DOHH2 (cell line): Measurements from ENCODE around the gene LSAMP.

Experiments
- H3F3A ChIP-seq: fragments of 200-600 bp; sonication (generic), shearing (Covaris generic); 2 replicates; pipeline ENCODE4 v1.6.0; 2016; ENCODE audit warnings: antibody characterized with exemption, mild to moderate bottlenecking; ENCODE audit not compliant: control insufficient read depth, insufficient read depth
- H3K27ac ChIP-seq: fragments of 200-600 bp; sonication (generic); 2 replicates; pipeline ENCODE4 v1.5.1; 2014; ENCODE audit warnings: low read depth, mild to moderate bottlenecking, low read length, moderate library complexity
- H3K27me3 ChIP-seq: fragments of 200-600 bp; sonication (generic); 2 replicates; pipeline ENCODE4 v1.6.1; 2014; ENCODE audit warnings: mild to moderate bottlenecking, low read length, mixed read lengths; ENCODE audit not compliant: control insufficient read depth
- H3K36me3 ChIP-seq: fragments of 200-600 bp; sonication (generic); 2 replicates; pipeline ENCODE4 v1.6.1; 2014; ENCODE audit warnings: mild to moderate bottlenecking, low read length, moderate library complexity, mixed read lengths; ENCODE audit not compliant: control insufficient read depth
- H3K4me1 ChIP-seq: fragments of 200-600 bp; sonication (generic); 2 replicates; pipeline ENCODE4 v1.6.1; 2014; ENCODE audit warnings: mild to moderate bottlenecking, low read length, mixed read lengths; ENCODE audit not compliant: control insufficient read depth
- H3K4me2 ChIP-seq: fragments of 200-600 bp; sonication (generic); 2 replicates; pipeline ENCODE4 v1.6.0; 2014; ENCODE audit warnings: mild to moderate bottlenecking, low read length, moderate library complexity
- H3K4me3 ChIP-seq: fragments of 200-600 bp; sonication (generic); 2 replicates; pipeline ENCODE4 v1.5.1; 2014; ENCODE audit warnings: mild to moderate bottlenecking, low read length, mixed read lengths
- H3K79me2 ChIP-seq: fragments of 200-600 bp; sonication (generic); 2 replicates; pipeline ENCODE4 v1.6.1; 2014; ENCODE audit warnings: mild to moderate bottlenecking, low read length, mixed read lengths; ENCODE audit not compliant: control insufficient read depth
- H3K9me2 ChIP-seq: fragments of 200-600 bp; sonication (generic); replicated peaks from 2 replicates; pipeline ENCODE4 v1.6.1; 2014; ENCODE audit warnings: mild to moderate bottlenecking, low read length, mixed read lengths; ENCODE audit not compliant: control insufficient read depth
- H3K9me3 ChIP-seq: fragments of 200-600 bp; sonication (generic); 2 replicates; pipeline ENCODE4 v1.6.1; 2014; ENCODE audit warnings: antibody characterized with exemption, low read length, mixed read lengths; ENCODE audit not compliant: control insufficient read depth, insufficient read depth
- H4K20me1 ChIP-seq: fragments of 200-600 bp; sonication (generic); 2 replicates; pipeline ENCODE4 v1.6.0; 2014; ENCODE audit warnings: low read depth, mild to moderate bottlenecking, antibody characterized with exemption, low read length, moderate library complexity; ENCODE audit not compliant: control insufficient read depth, insufficient read depth
- CTCF ChIP-seq: fragments of 200-600 bp; sonication (generic); IDR thresholded peaks from one replicate; pipeline ENCODE4 v1.5.1; 2014; ENCODE audit warnings: antibody characterized with exemption, mild to moderate bottlenecking, low read depth, low read length; ENCODE audit not compliant: poor library complexity, severe bottlenecking
- EZH2phosphoT487 ChIP-seq: fragments of 200-600 bp; sonication (generic); IDR thresholded peaks from 2 replicates; pipeline ENCODE4 v1.6.1; 2017; ENCODE audit warnings: borderline replicate concordance, mild to moderate bottlenecking, antibody characterized with exemption, low read length, moderate library complexity, mixed read lengths

The LSAMP gene

GRCh38 chr3:116386168-116386567, 59.1 kb downstream of the LSAMP start:
- H3F3A ChIP-seq: no peaks in the 10 kb centered on the region
- no peaks in the 10 kb centered on the region for H3K9me2 ChIP-seq
- H3K4me1 ChIP-seq: no peaks in the 10 kb centered on the region
- H3K4me2 ChIP-seq: no peak overlapping the region
- no peaks in the 10 kb centered on the region for H3K36me3 ChIP-seq
- no peaks in the 10 kb centered on the region for H3K79me2 ChIP-seq
- H3K27me3 ChIP-seq: no peaks in the 10 kb centered on the region
- no peak for TF ChIP-seq EZH2phosphoT487
- no peak for TF ChIP-seq CTCF
- no peaks in the 10 kb centered on the region for H4K20me1 ChIP-seq
- no peak overlapping the region for H3K27ac ChIP-seq
- no peaks in the 10 kb centered on the region for H3K9me3 ChIP-seq
- H3K4me3 ChIP-seq: no peak overlapping the region

- Histone ChIP-seq H3K4me2 (no peak overlapping the region), H3K9me2 (no peaks in the 10 kb centered on the region), H3F3A (no peaks in the 10 kb centered on the region), H3K27me3 (no peaks in the 10 kb centered on the region), H3K27ac (no peak overlapping the region), H3K79me2 (no peaks in the 10 kb centered on the region), H4K20me1 (no peaks in the 10 kb centered on the region), H3K9me3 (no peaks in the 10 kb centered on the region), H3K36me3 (no peaks in the 10 kb centered on the region), H3K4me3 (no peak overlapping the region), H3K4me1 (no peaks in the 10 kb centered on the region)
- no peak for TF ChIP-seq EZH2phosphoT487
- no peak for TF ChIP-seq CTCF
These were observed 60.6 kb downstream of the LSAMP start for GRCh38 chr3:116384717-116385116.

GRCh38 chr3:116378077-116378476, 67.2 kb downstream of the LSAMP start:
- Histone ChIP-seq H3K27me3 (no peaks in the 10 kb centered on the region), H3K4me3 (no peak overlapping the region), H3K4me2 (no peak overlapping the region), H3K4me1 (no peaks in the 10 kb centered on the region), H3K9me2 (no peaks in the 10 kb centered on the region), H3K9me3 (no peaks in the 10 kb centered on the region), H3K27ac (no peak overlapping the region), H3F3A (no peaks in the 10 kb centered on the region), H3K36me3 (no peaks in the 10 kb centered on the region), H3K79me2 (no peaks in the 10 kb centered on the region), H4K20me1 (no peaks in the 10 kb centered on the region)
- no peak for TF ChIP-seq EZH2phosphoT487
- TF ChIP-seq CTCF: no peak

GRCh38 chr3:116374901-116375300, 70.4 kb downstream of the LSAMP start:
- TF ChIP-seq EZH2phosphoT487 (no peak), CTCF (no peak)
- no peak overlapping the region for H3K27ac ChIP-seq
- no peaks in the 10 kb centered on the region for H3K27me3 ChIP-seq
- H4K20me1 ChIP-seq: no peaks in the 10 kb centered on the region
- H3K36me3 ChIP-seq: no peaks in the 10 kb centered on the region
- H3F3A ChIP-seq: no peaks in the 10 kb centered on the region
- H3K4me1 ChIP-seq: no peaks in the 10 kb centered on the region
- H3K4me3 ChIP-seq: no peak overlapping the region
- H3K9me2 ChIP-seq: no peaks in the 10 kb centered on the region
- no peaks in the 10 kb centered on the region for H3K9me3 ChIP-seq
- no peaks in the 10 kb centered on the region for H3K79me2 ChIP-seq
- H3K4me2 ChIP-seq: no peak overlapping the region
